ENCODE results near the gene CFTR. TPM values are rescaled to one million over a fixed set of nuclear protein-coding genes. Genes with fewer than 3 reads are reported as not detected.

CFTR gene
- total and polyA plus RNA-seq, 2 of the 8 experiments (the other 6 are each of a cell fraction or from before 2014, with no cell fraction given): 1.2 to 1.6 TPM

DNA sequence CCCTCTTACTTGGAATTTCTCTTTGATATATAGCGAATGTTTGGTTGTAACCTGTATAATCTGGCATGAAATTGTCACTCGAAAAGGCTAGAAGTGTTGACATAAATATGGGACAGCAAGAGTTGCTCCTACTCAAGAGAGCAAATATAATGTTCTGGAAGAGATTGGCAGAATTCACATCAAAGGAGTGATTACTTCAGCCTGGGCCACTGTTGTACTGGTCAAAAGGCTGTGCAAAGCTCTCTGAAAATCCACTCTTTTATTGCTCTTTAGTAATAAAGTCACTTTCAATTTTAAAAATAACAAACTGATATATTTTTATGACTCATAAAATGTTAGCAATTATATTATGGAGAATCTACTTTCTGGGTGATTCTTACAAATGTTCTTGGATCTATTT is 58.2 kb downstream of the CFTR start:
- Histone ChIP-seq H3K14ac (ENCODE audit: insufficient read length) (no peak overlapping the region), H2BK20ac (ENCODE audit: low read length) (no peak overlapping the region), H2BK15ac (ENCODE audit: low read length) (no peak overlapping the region), H3K79me2 (ENCODE audit: control insufficient read depth in 1 of 2, insufficient read depth in 2 of 2, low read length in 2 of 2) (no peaks in the 10 kb centered on the region), H3K27ac (ENCODE audit: low read depth, low read length) (no peak overlapping the region), H2AK5ac (ENCODE audit: low read depth, low read length) (no peak overlapping the region), H3K4me3 (ENCODE audit: extremely low read depth in 1 of 4, insufficient read depth in 2 of 4, low read depth in 3 of 4, low read length in 4 of 4) (no peak overlapping the region), H3K4ac (replicated peaks; ENCODE audit: insufficient read length, low read depth, low read length) (no peak overlapping the region), H3K18ac (ENCODE audit: extremely low read depth, low read length) (no peak overlapping the region), H4K8ac (ENCODE audit: extremely low read depth, insufficient read depth, low read length) (no peak overlapping the region), H2AFZ (ENCODE audit: low read length) (no peak overlapping the region), H4K5ac (ENCODE audit: insufficient read length, low read depth, low read length) (no peak overlapping the region), H3K9me3 (ENCODE audit: insufficient read depth in 2 of 2, low read depth in 1 of 2, low read length in 1 of 2) (no peaks in the 10 kb centered on the region), H3K23ac (ENCODE audit: insufficient read length) (no peak overlapping the region), H4K91ac (replicated peaks; ENCODE audit: insufficient read length, low read length) (no peak overlapping the region), H3K79me1 (ENCODE audit: low read depth, low read length) (no peaks in the 10 kb centered on the region), H3K56ac (replicated peaks; ENCODE audit: insufficient read length, low read depth, low read length) (no peak overlapping the region), H2BK12ac (ENCODE audit: low read depth, low read length) (no peak overlapping the region), H3K36me3 (ENCODE audit: control insufficient read depth in 2 of 4, insufficient read depth in 4 of 4, low read length in 3 of 4) (no peaks in the 10 kb centered on the region), H2BK120ac (replicated peaks; ENCODE audit: low read depth, low read length) (no peak overlapping the region), H3K23me2 (ENCODE audit: low read depth, low read length) (no peaks in the 10 kb centered on the region), H3K27me3 (replicated peaks in 1 of 4; ENCODE audit: control insufficient read depth in 3 of 4, extremely low read depth in 1 of 4, insufficient read depth in 3 of 4, low read length in 3 of 4) (no peaks in the 10 kb centered on the region), H2BK5ac (ENCODE audit: low read depth, low read length) (no peak overlapping the region), H3K9ac (replicated peaks in 1 of 4; ENCODE audit: extremely low read depth in 1 of 4, low read depth in 3 of 4, low read length in 3 of 4) (no peak overlapping the region), H4K20me1 (replicated peaks in 1 of 2; ENCODE audit: control insufficient read depth in 1 of 2, insufficient read depth in 2 of 2, low read length in 2 of 2) (peaks cover 0 to 1% of the 10 kb centered on the region in 2 experiments), H3K4me2 (ENCODE audit: insufficient read depth in 1 of 2, low read depth in 2 of 2, low read length in 2 of 2) (no peak overlapping the region), H3K4me1 (replicated peaks in 1 of 4; ENCODE audit: control insufficient read depth in 3 of 4, insufficient read depth in 4 of 4, low read length in 3 of 4) (no peaks in the 10 kb centered on the region)
- CTCF ChIA-PET (ENCODE audit: partially characterized antibody): no interaction called here
- DNase-seq (ENCODE audit: low read depth in 1 of 2, low spot score in 2 of 2) (no peak), FAIRE-seq (no peak)
- POLR2A ChIA-PET (ENCODE audit: partially characterized antibody): no interaction called here
- 100% methylated on average over 2 of the region's 2 CpGs; no CpG with 5 or more reads in 1 of the 2 experiments for WGBS, 2 experiments (ENCODE audit: extremely low coverage in 1 of 2, insufficient coverage in 1 of 2, insufficient read length in 1 of 2, insufficient replicate concordance in 2 of 2, low coverage in 1 of 2, low lambda C conversion rate in 2 of 2, missing lambda C conversion rate in 1 of 2)
- TF ChIP-seq JUND (IDR thresholded peaks at IDR 0.05; ENCODE audit: low read length) (no peak), ZNF274 (IDR thresholded peaks at IDR 0.05; ENCODE audit: borderline replicate concordance, extremely low read depth, low read length) (no peak), SP2 (IDR thresholded peaks at IDR 0.05; ENCODE audit: low read length) (no peak), POLR2A (IDR thresholded peaks at IDR 0.05; ENCODE audit: control extremely low read depth in 1 of 2, low read depth in 2 of 2, low read length in 2 of 2) (no peak), CHD2 (IDR thresholded peaks at IDR 0.05; ENCODE audit: low read length) (no peak), POU5F1 (IDR thresholded peaks at IDR 0.05; ENCODE audit: low read depth, low read length) (no peak), CTBP2 (IDR thresholded peaks at IDR 0.05; ENCODE audit: borderline replicate concordance, insufficient read depth, insufficient read length, low read length) (no peak), RXRA (IDR thresholded peaks at IDR 0.05; ENCODE audit: insufficient read depth, low read depth, low read length) (no peak), BCL11A (IDR thresholded peaks at IDR 0.05; ENCODE audit: low read depth in 2 of 2, low read length in 2 of 2) (no peak), NRF1 (IDR thresholded peaks at IDR 0.05; ENCODE audit: low read depth, low read length) (no peak), KDM5A (IDR thresholded peaks at IDR 0.05; ENCODE audit: low read length) (no peak), KDM1A (IDR thresholded peaks at IDR 0.05; ENCODE audit: borderline replicate concordance, low read length) (no peak)
- TF ChIP-seq, protein P1, sequence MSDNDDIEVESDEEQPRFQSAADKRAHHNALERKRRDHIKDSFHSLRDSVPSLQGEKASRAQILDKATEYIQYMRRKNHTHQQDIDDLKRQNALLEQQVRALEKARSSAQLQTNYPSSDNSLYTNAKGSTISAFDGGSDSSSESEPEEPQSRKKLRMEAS (IDR thresholded peaks at IDR 0.05): no peak
- TF ChIP-seq, protein P2, sequence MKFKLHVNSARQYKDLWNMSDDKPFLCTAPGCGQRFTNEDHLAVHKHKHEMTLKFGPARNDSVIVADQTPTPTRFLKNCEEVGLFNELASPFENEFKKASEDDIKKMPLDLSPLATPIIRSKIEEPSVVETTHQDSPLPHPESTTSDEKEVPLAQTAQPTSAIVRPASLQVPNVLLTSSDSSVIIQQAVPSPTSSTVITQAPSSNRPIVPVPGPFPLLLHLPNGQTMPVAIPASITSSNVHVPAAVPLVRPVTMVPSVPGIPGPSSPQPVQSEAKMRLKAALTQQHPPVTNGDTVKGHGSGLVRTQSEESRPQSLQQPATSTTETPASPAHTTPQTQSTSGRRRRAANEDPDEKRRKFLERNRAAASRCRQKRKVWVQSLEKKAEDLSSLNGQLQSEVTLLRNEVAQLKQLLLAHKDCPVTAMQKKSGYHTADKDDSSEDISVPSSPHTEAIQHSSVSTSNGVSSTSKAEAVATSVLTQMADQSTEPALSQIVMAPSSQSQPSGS (IDR thresholded peaks at IDR 0.05; ENCODE audit: low read length): no peak
